Spleen (tissue), 7 donors: ENCODE results near the gene OR13J1.

Source experiments
- CTCF ChIP-seq, 11 experiments: fragments of 200-600 bp in 7 of 11; fragments of 450-650 bp in 4 of 11; sonication (generic) in 4 of 11; IDR thresholded peaks in 8 of 11; conservative IDR thresholded peaks in 3 of 11; 1 replicate in 7 of 11; 2 replicates in 4 of 11; pipeline versions ENCODE4 v1.4.0 to v1.8.0; 2016 to 2021; ENCODE audit warnings: antibody characterized with exemption in 11 of 11, inconsistent platforms in 4 of 11, mild to moderate bottlenecking in 1 of 11
- POLR2A ChIP-seq, 3 donors: fragments of 450-650 bp; IDR thresholded peaks; one replicate each; pipeline ENCODE4 v1.5.1; 2017; ENCODE audit warnings: antibody characterized with exemption in 3 of 3, mild to moderate bottlenecking in 1 of 3
- donor health status: DM: no; HTN: no; CAD: no; lungs with moderate emphysema.
- donor health status: DM: no; HTN: no; CAD: no.
- donor health status: DM: no; HTN: no; CAD: no.

GRCh38 chr9:35834260-35835215, 35.7 kb downstream of the OR13J1 start:
- no peak for TF ChIP-seq CTCF (IDR thresholded peaks at IDR 0.05 in 8 of 11, conservative IDR thresholded peaks at IDR 0.05 in 3 of 11)
- no peak for TF ChIP-seq POLR2A (IDR thresholded peaks at IDR 0.05)
